GM06990 (cell line): ENCODE data around the gene MRPL55.

Experiments used
- DNase-seq: peaks from one replicate; pipeline ENCODE4 v3.0.0-alpha.2; 2011; ENCODE audit not compliant: insufficient read length; ENCODE audit errors: extremely low read depth
- H3K27me3 ChIP-seq: replicated peaks from 2 replicates; pipeline ENCODE4 v1.6.0; 2011; ENCODE audit warnings: low read length; ENCODE audit not compliant: control insufficient read depth, insufficient read depth
- H3K36me3 ChIP-seq: 2 replicates; pipeline ENCODE4 v1.5.1; 2011; ENCODE audit warnings: low read length; ENCODE audit not compliant: control insufficient read depth, insufficient read depth
- H3K4me3 ChIP-seq: replicated peaks from 2 replicates; pipeline ENCODE4 v1.5.1; 2011; ENCODE audit warnings: low read depth, mild to moderate bottlenecking, control low read depth, low read length
- CTCF ChIP-seq: IDR thresholded peaks from 2 replicates; pipeline ENCODE4 v1.5.1; 2011; ENCODE audit warnings: low read length, control low read depth, mild to moderate bottlenecking, inconsistent platforms; ENCODE audit not compliant: insufficient read depth, poor library complexity, severe bottlenecking

Gene MRPL55

GRCh38 chr1:228105996-228106799, 2.9 kb downstream of the MRPL55 start:
- no peak for TF ChIP-seq CTCF
- no peak for DNase-seq
- Histone ChIP-seq H3K36me3 (peaks cover 15% of the 10 kb centered on the region), H3K4me3 (no peak overlapping the region), H3K27me3 (no peaks in the 10 kb centered on the region)

GRCh38 chr1:228105270-228105995, 3.7 kb downstream of the MRPL55 start:
- TF ChIP-seq CTCF, result no peak
- H3K4me3 ChIP-seq, result no peak overlapping the region
- H3K27me3 ChIP-seq, result no peaks in the 10 kb centered on the region
- peaks cover 18% of the 10 kb centered on the region for H3K36me3 ChIP-seq
- no peak for DNase-seq

- TF ChIP-seq CTCF, result no peak
- H3K27me3 ChIP-seq, result no peaks in the 10 kb centered on the region
- H3K4me3 ChIP-seq, result no peak overlapping the region; the same call in 1 of the 2 replicates
- DNase-seq, result no peak
- peaks cover 21% of the 10 kb centered on the region for H3K36me3 ChIP-seq
Measured at GRCh38 chr1:228104526-228105269, 4.4 kb downstream of the MRPL55 start.

GRCh38 chr1:228102791-228103620, 6.1 kb downstream of the MRPL55 start, which contains the start of gene C1orf35:
Gene C1orf35 (minus strand): TSS chr1:228103325. CDS start chr1:228103227, 98 bp downstream.
- DNase-seq, result peak; percentile 95
- peaks cover 32% of the 10 kb centered on the region for H3K36me3 ChIP-seq
- H3K4me3 ChIP-seq, result peak within 1 kb of the TSS; percentile 96
- H3K27me3 ChIP-seq, result no peaks in the 10 kb centered on the region
- no peak for TF ChIP-seq CTCF
